HG03558 (cell line): Measurements from ENCODE around the gene FUT4.
A peak's percentile ranks its signal among the peaks of the same experiment; 100 is the strongest.

Experiments
- ATAC-seq: cut with Tn5 transposase; IDR thresholded peaks from one replicate; pipeline ENCODE4 v1.9.1; 2021; ENCODE audit warnings: moderate number of reproducible peaks; ENCODE audit not compliant: unreplicated experiment; ENCODE audit errors: extremely low read depth

Gene FUT4

DNA sequence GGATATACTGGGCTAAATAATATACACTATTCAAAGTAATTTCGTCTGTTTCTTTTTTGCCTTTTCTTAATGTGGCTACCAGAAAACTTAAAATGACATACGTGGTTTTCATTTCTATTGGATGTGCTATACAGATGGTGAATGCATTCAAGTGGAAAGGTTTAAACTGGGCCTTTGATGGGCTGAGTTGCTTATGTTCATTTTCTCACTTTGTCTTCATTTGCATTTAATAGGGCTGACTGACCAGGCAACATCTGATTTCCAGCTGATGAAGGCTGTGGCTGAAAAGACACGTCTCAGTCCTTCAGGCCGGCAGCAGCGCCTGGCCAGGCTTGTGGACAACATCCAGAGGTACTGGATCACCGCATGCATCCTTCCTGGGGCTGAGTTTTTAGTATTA lies 51.4 kb downstream of the FUT4 start:
- ATAC-seq: peak; percentile 43

DNA sequence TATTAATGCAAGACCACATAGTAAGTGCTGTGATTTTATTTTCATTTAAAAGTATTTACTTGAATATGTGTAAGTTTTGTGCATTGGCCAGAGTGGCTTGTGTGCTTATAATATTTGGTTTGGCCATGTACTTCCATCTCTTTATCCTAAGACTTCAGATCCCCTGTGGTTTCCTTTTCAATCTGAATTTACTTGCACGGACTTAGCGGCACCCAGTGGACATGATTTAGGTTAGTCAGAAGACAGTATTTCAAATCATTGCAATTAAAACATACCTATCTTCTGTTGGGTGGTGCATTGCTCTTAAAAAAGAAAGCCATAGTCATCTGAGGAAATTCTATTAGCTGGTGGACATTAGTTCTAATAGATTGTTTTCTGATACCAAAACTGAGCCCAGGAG lies 54.2 kb downstream of the FUT4 start:
- no peak for ATAC-seq
